WTC11 (cell line): Measurements from ENCODE around the gene TFCP2. TPM values are rescaled to one million over a fixed set of nuclear protein-coding genes. Genes with fewer than 3 reads are reported as not detected.

ENCODE experiments used
- ATAC-seq: fragments of 200-7000 bp; cut with Tn5 transposase; 2 replicates; pipeline ENCODE4 v1.10.0; 2021; ENCODE audit warnings: mild to moderate bottlenecking, moderate library complexity
- CTCF ChIA-PET: fragments of 300-600 bp; sonication (Branson Sonifier 250); formaldehyde crosslinking; loops from one replicate; lab custom pipeline; 2021; ENCODE audit warnings: antibody characterized with exemption; lab: Charles Lee
- POLR2A ChIA-PET: fragments of 350-600 bp; sonication (Branson Sonifier 250); formaldehyde crosslinking; loops from one replicate; lab custom pipeline; 2021; ENCODE audit warnings: antibody characterized with exemption; lab: Charles Lee
- DNase-seq: peaks from one replicate; pipeline ENCODE4 v3.0.0; 2021; ENCODE audit warnings: low spot score
- H3K27ac Mint-ChIP-seq: 2 replicates; pipeline ENCODE4 v1.8.0; 2021; ENCODE audit warnings: mixed read lengths
- H3K27me3 Mint-ChIP-seq: 2 replicates; pipeline ENCODE4 v1.8.0; 2021; ENCODE audit warnings: low read depth, mild to moderate bottlenecking, moderate library complexity, mixed read lengths
- H3K36me3 Mint-ChIP-seq: 2 replicates; pipeline ENCODE4 v1.8.0; 2021; ENCODE audit warnings: mixed read lengths
- H3K4me1 Mint-ChIP-seq: 2 replicates; pipeline ENCODE4 v1.8.0; 2022; ENCODE audit warnings: mixed read lengths
- H3K4me3 Mint-ChIP-seq: 2 replicates; pipeline ENCODE4 v1.8.0; 2021; ENCODE audit warnings: mild to moderate bottlenecking, moderate library complexity, mixed read lengths
- H3K9me3 Mint-ChIP-seq: 2 replicates; pipeline ENCODE4 v1.8.0; 2021; ENCODE audit warnings: mixed read lengths
- AFF4 ChIP-seq: sonication (generic); formaldehyde crosslinking; IDR thresholded peaks from 2 replicates; pipeline ENCODE4 v1.8.1; 2023; ENCODE audit warnings: mild to moderate bottlenecking, missing genetic modification reagents, borderline replicate concordance
- ARID4B ChIP-seq: sonication (generic); formaldehyde crosslinking; IDR thresholded peaks from 2 replicates; pipeline ENCODE4 v1.8.0; 2023; ENCODE audit warnings: missing genetic modification reagents, mild to moderate bottlenecking, borderline replicate concordance
- CDX4 ChIP-seq: fragments of 250-450 bp; sonication (Bioruptor Pico); IDR thresholded peaks from 2 replicates; pipeline ENCODE4 v1.9.0; 2021; ENCODE audit warnings: moderate library complexity, mild to moderate bottlenecking, inconsistent platforms, borderline replicate concordance
- E2F4 ChIP-seq: sonication (generic); formaldehyde crosslinking; IDR thresholded peaks from 2 replicates; pipeline ENCODE4 v1.8.1; 2022; ENCODE audit warnings: low read depth, mild to moderate bottlenecking, moderate library complexity, missing genetic modification reagents, borderline replicate concordance
- ETV6 ChIP-seq: sonication (generic); formaldehyde crosslinking; IDR thresholded peaks from 2 replicates; pipeline ENCODE4 v1.8.1; 2022; ENCODE audit warnings: mild to moderate bottlenecking, missing genetic modification reagents
- GRHL2 ChIP-seq: fragments of 250-450 bp; sonication (Bioruptor Pico); IDR thresholded peaks from 2 replicates; pipeline ENCODE4 v1.8.0; 2022; ENCODE audit warnings: mild to moderate bottlenecking, moderate library complexity; ENCODE audit not compliant: insufficient replicate concordance, severe bottlenecking
- JUN ChIP-seq: sonication (generic); formaldehyde crosslinking; IDR thresholded peaks from 2 replicates; pipeline ENCODE4 v1.8.0; 2023; ENCODE audit warnings: mild to moderate bottlenecking, missing genetic modification reagents
- MAX ChIP-seq: sonication (generic); formaldehyde crosslinking; IDR thresholded peaks from 2 replicates; pipeline ENCODE4 v1.8.0; 2022; ENCODE audit warnings: mild to moderate bottlenecking, missing genetic modification reagents
- NR1H2 ChIP-seq: sonication (generic); formaldehyde crosslinking; IDR thresholded peaks from 2 replicates; pipeline ENCODE4 v1.9.0; 2021; ENCODE audit warnings: mild to moderate bottlenecking, moderate library complexity, missing genetic modification reagents
- TCF7 ChIP-seq: sonication (generic); formaldehyde crosslinking; IDR thresholded peaks from 2 replicates; pipeline ENCODE4 v1.8.0; 2022; ENCODE audit warnings: mild to moderate bottlenecking, low read depth, missing genetic modification reagents, moderate library complexity
- USF1 ChIP-seq: sonication (generic); formaldehyde crosslinking; IDR thresholded peaks from 2 replicates; pipeline ENCODE4 v1.8.0; 2022; ENCODE audit warnings: mild to moderate bottlenecking, missing genetic modification reagents
- ZBTB43 ChIP-seq: sonication (generic); formaldehyde crosslinking; IDR thresholded peaks from 2 replicates; pipeline ENCODE4 v1.8.1; 2023; ENCODE audit warnings: mild to moderate bottlenecking, missing genetic modification reagents
- ZNF317 ChIP-seq: sonication (generic); formaldehyde crosslinking; IDR thresholded peaks from 2 replicates; pipeline ENCODE4 v1.8.1; 2023; ENCODE audit warnings: low read depth, mild to moderate bottlenecking, moderate library complexity, missing genetic modification reagents, borderline replicate concordance
- ZSCAN18 ChIP-seq: fragments of 250-450 bp; sonication (Bioruptor Pico); IDR thresholded peaks from 2 replicates; pipeline ENCODE4 v2.1.2; 2022; ENCODE audit warnings: mild to moderate bottlenecking, moderate library complexity
- total RNA-seq: library from RNA; stranded (reverse); gene quantifications from 3 replicates; pipeline ENCODE4 v1.2.3, GENCODE V29; 2021

The TFCP2 gene
- total RNA-seq, 1 experiment from 2014 or later = 35.4 TPM

- TF ChIP-seq AFF4 (CRISPR knock-in tag) = no peak
- no peak for TF ChIP-seq E2F4 (CRISPR knock-in tag)
- no peak for TF ChIP-seq ARID4B (CRISPR knock-in tag)
- TF ChIP-seq ZSCAN18 (CRISPR knock-in tag) = no peak
- no peak for TF ChIP-seq USF1 (CRISPR knock-in tag)
- TF ChIP-seq ZNF317 (CRISPR knock-in tag) = no peak
- TF ChIP-seq NR1H2 (CRISPR knock-in tag) = no peak
- TF ChIP-seq ETV6 = no peak
- TF ChIP-seq CDX4 (CRISPR knock-in tag) = no peak
Measured at GRCh38 chr12:51208016-51208660, 35.2 kb upstream of the TFCP2 start (continued).

- Mint-ChIP-seq H3K4me3 (no peak overlapping the region), H3K4me1 (no peaks in the 10 kb centered on the region), H3K9me3 (no peaks in the 10 kb centered on the region), H3K36me3 (no peaks in the 10 kb centered on the region), H3K27me3 (no peaks in the 10 kb centered on the region), H3K27ac (no peak overlapping the region)
- ChIA-PET POLR2A (interaction anchor here (0.7 to 1.0 kb wide), 2 partner anchors 13 to 1522 kb away, joined by 3 to 7 read pairs; no protein-coding TSS in a partner anchor), CTCF (no interaction called here)
- ATAC-seq (no peak), DNase-seq (no peak)
- TF ChIP-seq ZBTB43 (CRISPR knock-in tag) = no peak
- TF ChIP-seq GRHL2 (CRISPR knock-in tag) = no peak
- TF ChIP-seq AFF4 (CRISPR knock-in tag) = no peak
- no peak for TF ChIP-seq JUN (CRISPR knock-in tag)
- no peak for TF ChIP-seq TCF7 (CRISPR knock-in tag)
- TF ChIP-seq MAX (CRISPR knock-in tag) = no peak
Measured at GRCh38 chr12:51205350-51205749, 32.4 kb upstream of the TFCP2 start.
